IPS-20b (cell line): Measurements from ENCODE around the gene EEF1AKMT4.
"Not testable (repeated sequence)": the region's sequence is repeated elsewhere in the genome, so short reads cannot be mapped to it uniquely, and the experiment has no call there.

Source experiments
- H3K27ac ChIP-seq: one replicate; pipeline ENCODE4 v1.5.1; 2013; ENCODE audit warnings: low read length
- H3K27me3 ChIP-seq: 2 replicates; pipeline ENCODE4 v1.6.1; 2013; ENCODE audit warnings: mild to moderate bottlenecking, low read length, inconsistent platforms; ENCODE audit not compliant: insufficient read depth
- H3K36me3 ChIP-seq: 2 replicates; pipeline ENCODE4 v1.6.1; 2013; ENCODE audit warnings: low read depth, mild to moderate bottlenecking, inconsistent platforms, low read length, moderate library complexity; ENCODE audit not compliant: insufficient read depth
- H3K4me1 ChIP-seq: 2 replicates; pipeline ENCODE4 v1.6.1; 2013; ENCODE audit warnings: mild to moderate bottlenecking, control low read depth, inconsistent platforms, low read length, moderate library complexity; ENCODE audit not compliant: insufficient read depth
- H3K4me3 ChIP-seq: 2 replicates; pipeline ENCODE4 v1.5.1; 2013; ENCODE audit warnings: mild to moderate bottlenecking, low read length, inconsistent platforms
- H3K9ac ChIP-seq: 2 replicates; pipeline ENCODE4 v1.6.1; 2013; ENCODE audit warnings: low read depth, mild to moderate bottlenecking, inconsistent platforms, low read length, moderate library complexity
- H3K9me3 ChIP-seq: 2 replicates; pipeline ENCODE4 v1.6.1; 2013; ENCODE audit warnings: mild to moderate bottlenecking, low read depth, low read length, inconsistent platforms; ENCODE audit not compliant: insufficient read depth

Gene EEF1AKMT4

GRCh38 chr3:184262764-184263179 is 13.3 kb downstream of the EEF1AKMT4 start:
- Histone ChIP-seq H3K4me3 (peak overlapping the region; percentile 83), H3K9ac (no peak overlapping the region), H3K27me3 (peaks cover 64% of the 10 kb centered on the region)

GRCh38 chr3:184267249-184267648 is 17.8 kb downstream of the EEF1AKMT4 start:
- H3K9ac ChIP-seq, H3K36me3 ChIP-seq, H3K27ac ChIP-seq, H3K4me3 ChIP-seq, H3K9me3 ChIP-seq, H3K4me1 ChIP-seq: not testable (repeated sequence)
- H3K27me3 ChIP-seq, result peaks cover 26% of the 10 kb centered on the region

More at GRCh38 chr3:184262764-184263179, 13.3 kb downstream of the EEF1AKMT4 start:
- Histone ChIP-seq H3K9me3 (no peaks in the 10 kb centered on the region), H3K36me3 (no peaks in the 10 kb centered on the region), H3K27ac (no peak overlapping the region), H3K4me1 (no peaks in the 10 kb centered on the region; the same call in 1 of the 2 replicates)

GRCh38 chr3:184272269-184272668 is 22.8 kb downstream of the EEF1AKMT4 start:
- H3K36me3 ChIP-seq, result no peaks in the 10 kb centered on the region
- H3K9me3 ChIP-seq, result no peaks in the 10 kb centered on the region
- H3K27ac ChIP-seq, result no peak overlapping the region
- no peaks in the 10 kb centered on the region for H3K4me1 ChIP-seq
- H3K4me3 ChIP-seq, result no peak overlapping the region
- no peak overlapping the region for H3K9ac ChIP-seq
- peaks cover 35% of the 10 kb centered on the region for H3K27me3 ChIP-seq

GRCh38 chr3:184275381-184275701 is 25.9 kb downstream of the EEF1AKMT4 start:
- Histone ChIP-seq H3K36me3 (no peaks in the 10 kb centered on the region), H3K9me3 (no peaks in the 10 kb centered on the region), H3K9ac (no peak overlapping the region), H3K27ac (no peak overlapping the region), H3K4me1 (no peaks in the 10 kb centered on the region), H3K27me3 (peaks cover 62% of the 10 kb centered on the region), H3K4me3 (peak overlapping the region; percentile 53; the same call in 1 of the 2 replicates)

- no peak within 1 kb of the TSS for H3K9ac ChIP-seq
- H3K27me3 ChIP-seq, result peaks cover 63% of the 10 kb centered on the region
- H3K9me3 ChIP-seq, result no peaks in the 10 kb centered on the region
- H3K27ac ChIP-seq, result no peak within 1 kb of the TSS
- no peaks in the 10 kb centered on the region for H3K4me1 ChIP-seq
- no peaks in the 10 kb centered on the region for H3K36me3 ChIP-seq
- peak within 1 kb of the TSS; percentile 53; the same call in 1 of the 2 replicates for H3K4me3 ChIP-seq
These were observed 26.8 kb downstream of the EEF1AKMT4 start, which contains the start of gene ECE2 for GRCh38 chr3:184275961-184276910. TSS of gene ECE2 (plus strand) at chr3:184276022. CDS start at chr3:184276154, 132 bp downstream.

GRCh38 chr3:184277366-184277765 is 27.9 kb downstream of the EEF1AKMT4 start:
- H3K9me3 ChIP-seq, result no peaks in the 10 kb centered on the region
- peaks cover 63% of the 10 kb centered on the region for H3K27me3 ChIP-seq
- H3K4me1 ChIP-seq, result no peaks in the 10 kb centered on the region
- H3K9ac ChIP-seq, result no peak overlapping the region
- H3K36me3 ChIP-seq, result no peaks in the 10 kb centered on the region
- H3K27ac ChIP-seq, result no peak overlapping the region
- H3K4me3 ChIP-seq, result no peak overlapping the region

GRCh38 chr3:184282941-184283340 is 33.5 kb downstream of the EEF1AKMT4 start:
- Histone ChIP-seq H3K27me3 (peaks cover 22% of the 10 kb centered on the region), H3K9me3 (no peaks in the 10 kb centered on the region), H3K4me1 (no peaks in the 10 kb centered on the region), H3K27ac (no peak overlapping the region), H3K36me3 (no peaks in the 10 kb centered on the region), H3K4me3 (no peak overlapping the region), H3K9ac (no peak overlapping the region)

- Histone ChIP-seq H3K4me1 (no peaks in the 10 kb centered on the region), H3K27ac (no peak overlapping the region), H3K27me3 (peaks cover 14% of the 10 kb centered on the region), H3K36me3 (no peaks in the 10 kb centered on the region), H3K4me3 (no peak overlapping the region), H3K9me3 (no peaks in the 10 kb centered on the region), H3K9ac (no peak overlapping the region)
These were observed 34.2 kb downstream of the EEF1AKMT4 start for GRCh38 chr3:184283681-184284080.

GRCh38 chr3:184284696-184285095 is 35.2 kb downstream of the EEF1AKMT4 start:
- H3K9ac ChIP-seq, result no peak overlapping the region
- no peaks in the 10 kb centered on the region for H3K9me3 ChIP-seq
- no peak overlapping the region for H3K27ac ChIP-seq
- peaks cover 7% of the 10 kb centered on the region; the same call in 1 of the 2 replicates for H3K27me3 ChIP-seq
- H3K4me3 ChIP-seq, result no peak overlapping the region
- no peaks in the 10 kb centered on the region for H3K4me1 ChIP-seq
- H3K36me3 ChIP-seq, result no peaks in the 10 kb centered on the region

- H3K9ac ChIP-seq, result no peak overlapping the region
- H3K27ac ChIP-seq, result no peak overlapping the region
- no peaks in the 10 kb centered on the region for H3K9me3 ChIP-seq
- H3K4me3 ChIP-seq, result no peak overlapping the region
- no peaks in the 10 kb centered on the region for H3K4me1 ChIP-seq
- H3K36me3 ChIP-seq, result no peaks in the 10 kb centered on the region
- no peaks in the 10 kb centered on the region for H3K27me3 ChIP-seq
These were observed 40.0 kb downstream of the EEF1AKMT4 start for GRCh38 chr3:184289426-184289938.

GRCh38 chr3:184290331-184290730 is 40.9 kb downstream of the EEF1AKMT4 start:
- Histone ChIP-seq H3K9ac (no peak overlapping the region), H3K27ac (no peak overlapping the region), H3K4me3 (no peak overlapping the region)

More at GRCh38 chr3:184290331-184290730, 40.9 kb downstream of the EEF1AKMT4 start:
- H3K27me3 ChIP-seq, result no peaks in the 10 kb centered on the region
- no peaks in the 10 kb centered on the region for H3K9me3 ChIP-seq
- no peaks in the 10 kb centered on the region for H3K36me3 ChIP-seq
- H3K4me1 ChIP-seq, result no peaks in the 10 kb centered on the region
